Osteoblast (primary cell): ENCODE data around the gene STK40. TPM values are rescaled to one million over a fixed set of nuclear protein-coding genes. Genes with fewer than 3 reads are reported as not detected.

Experiments used
- DNase-seq: peaks from one replicate; pipeline ENCODE4 v3.0.0; 2011; ENCODE audit warnings: low spot score, mixed read lengths; ENCODE audit not compliant: insufficient read length; ENCODE audit errors: missing footprints
- H2AFZ ChIP-seq: 2 replicates; pipeline ENCODE4 v1.6.0; 2011; ENCODE audit warnings: mild to moderate bottlenecking, low read length
- H3K27ac ChIP-seq: 2 replicates; pipeline ENCODE4 v1.5.1; 2011; ENCODE audit warnings: mild to moderate bottlenecking, low read depth, low read length, moderate library complexity
- H3K27me3 ChIP-seq: 2 replicates; pipeline ENCODE4 v1.6.0; 2012; ENCODE audit warnings: mild to moderate bottlenecking, control low read depth, inconsistent platforms, low read length, moderate library complexity; ENCODE audit not compliant: insufficient read depth
- H3K36me3 ChIP-seq: 2 replicates; pipeline ENCODE4 v1.5.1; 2011; ENCODE audit warnings: mild to moderate bottlenecking, low read length, control low read depth, moderate library complexity; ENCODE audit not compliant: insufficient read depth
- H3K4me1 ChIP-seq: 2 replicates; pipeline ENCODE4 v1.5.1; 2011; ENCODE audit warnings: mild to moderate bottlenecking, low read length, control low read depth, moderate library complexity; ENCODE audit not compliant: insufficient read depth
- H3K4me2 ChIP-seq: 2 replicates; pipeline ENCODE4 v1.6.0; 2011; ENCODE audit warnings: mild to moderate bottlenecking, low read length; ENCODE audit not compliant: insufficient read depth
- H3K4me3 ChIP-seq: fragments of 200-600 bp; sonication (generic); 3 replicates; pipeline ENCODE4 v1.5.1; 2012; ENCODE audit warnings: mild to moderate bottlenecking, low read length, inconsistent platforms; ENCODE audit not compliant: insufficient read depth
- H3K79me2 ChIP-seq: 2 replicates; pipeline ENCODE4 v1.6.0; 2012; ENCODE audit warnings: mild to moderate bottlenecking, low read length, control low read depth, inconsistent platforms; ENCODE audit not compliant: insufficient read depth
- H3K9me3 ChIP-seq: 2 replicates; pipeline ENCODE4 v1.5.1; 2011; ENCODE audit warnings: low read depth, low read length, control low read depth
- H4K20me1 ChIP-seq: 2 replicates; pipeline ENCODE4 v1.6.0; 2012; ENCODE audit warnings: mild to moderate bottlenecking, low read length, control low read depth; ENCODE audit not compliant: insufficient read depth
- total RNA-seq: library from RNA; depleted of rRNA; stranded (reverse); fragments of >200 nt; gene quantifications from 2 replicates; pipeline ENCODE4 v1.2.3, GENCODE V29; 2012
- TF ChIP-seq, protein P1 (sequence below): IDR thresholded peaks from 2 replicates; pipeline ENCODE4 v1.5.1; 2011; ENCODE audit warnings: mild to moderate bottlenecking, low read depth, low read length, moderate library complexity; ENCODE audit errors: extremely low read depth

Gene STK40
- total RNA-seq, 1 donor = 11.9 TPM

DNA sequence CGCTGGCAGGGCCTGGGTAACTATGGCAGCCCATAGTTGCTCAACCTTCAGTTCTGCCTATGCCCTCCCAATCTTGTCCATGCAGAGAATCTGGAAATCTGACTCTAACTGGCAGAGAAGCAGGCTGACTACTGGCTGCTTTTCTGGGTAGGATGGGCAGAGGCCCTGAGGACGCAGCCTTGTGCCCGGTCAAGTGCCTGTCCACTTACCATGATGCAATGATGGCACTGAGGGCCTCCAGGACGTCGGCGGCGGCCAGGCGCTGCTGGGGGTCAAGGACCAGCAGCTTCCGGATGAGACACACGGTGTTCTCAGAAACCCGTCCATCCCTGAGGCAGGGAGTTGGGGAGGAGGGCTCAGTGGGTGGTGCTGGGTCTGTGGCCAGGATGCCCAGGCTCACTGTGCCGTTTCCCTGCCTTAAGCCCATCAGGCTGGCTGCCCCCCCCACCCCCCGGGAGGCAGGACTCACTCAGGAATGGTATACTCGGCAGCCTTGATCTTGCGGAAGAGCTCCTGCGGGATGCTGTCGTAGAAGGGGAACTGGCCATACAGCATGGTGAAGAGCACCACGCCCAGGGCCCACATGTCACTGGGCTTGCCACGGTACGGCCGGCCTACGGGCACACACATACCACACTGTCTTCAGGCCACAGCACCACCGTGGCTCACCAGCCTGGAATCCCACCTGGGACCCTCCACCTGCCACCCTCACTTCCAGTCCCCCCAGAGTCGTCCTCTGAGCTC, 41.9 kb downstream of the STK40 start:
- Histone ChIP-seq H4K20me1 (no peaks in the 10 kb centered on the region), H3K79me2 (peaks cover 2% of the 10 kb centered on the region), H3K9me3 (no peaks in the 10 kb centered on the region), H3K27ac (peak overlapping the region; percentile 66), H3K4me3 (no peak overlapping the region), H3K27me3 (no peaks in the 10 kb centered on the region), H2AFZ (no peak overlapping the region), H3K36me3 (peaks cover 48% of the 10 kb centered on the region), H3K4me2 (no peak overlapping the region), H3K4me1 (peaks cover 12% of the 10 kb centered on the region)
- no peak for DNase-seq
- TF ChIP-seq, protein P1, sequence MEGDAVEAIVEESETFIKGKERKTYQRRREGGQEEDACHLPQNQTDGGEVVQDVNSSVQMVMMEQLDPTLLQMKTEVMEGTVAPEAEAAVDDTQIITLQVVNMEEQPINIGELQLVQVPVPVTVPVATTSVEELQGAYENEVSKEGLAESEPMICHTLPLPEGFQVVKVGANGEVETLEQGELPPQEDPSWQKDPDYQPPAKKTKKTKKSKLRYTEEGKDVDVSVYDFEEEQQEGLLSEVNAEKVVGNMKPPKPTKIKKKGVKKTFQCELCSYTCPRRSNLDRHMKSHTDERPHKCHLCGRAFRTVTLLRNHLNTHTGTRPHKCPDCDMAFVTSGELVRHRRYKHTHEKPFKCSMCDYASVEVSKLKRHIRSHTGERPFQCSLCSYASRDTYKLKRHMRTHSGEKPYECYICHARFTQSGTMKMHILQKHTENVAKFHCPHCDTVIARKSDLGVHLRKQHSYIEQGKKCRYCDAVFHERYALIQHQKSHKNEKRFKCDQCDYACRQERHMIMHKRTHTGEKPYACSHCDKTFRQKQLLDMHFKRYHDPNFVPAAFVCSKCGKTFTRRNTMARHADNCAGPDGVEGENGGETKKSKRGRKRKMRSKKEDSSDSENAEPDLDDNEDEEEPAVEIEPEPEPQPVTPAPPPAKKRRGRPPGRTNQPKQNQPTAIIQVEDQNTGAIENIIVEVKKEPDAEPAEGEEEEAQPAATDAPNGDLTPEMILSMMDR = no peak

DNA sequence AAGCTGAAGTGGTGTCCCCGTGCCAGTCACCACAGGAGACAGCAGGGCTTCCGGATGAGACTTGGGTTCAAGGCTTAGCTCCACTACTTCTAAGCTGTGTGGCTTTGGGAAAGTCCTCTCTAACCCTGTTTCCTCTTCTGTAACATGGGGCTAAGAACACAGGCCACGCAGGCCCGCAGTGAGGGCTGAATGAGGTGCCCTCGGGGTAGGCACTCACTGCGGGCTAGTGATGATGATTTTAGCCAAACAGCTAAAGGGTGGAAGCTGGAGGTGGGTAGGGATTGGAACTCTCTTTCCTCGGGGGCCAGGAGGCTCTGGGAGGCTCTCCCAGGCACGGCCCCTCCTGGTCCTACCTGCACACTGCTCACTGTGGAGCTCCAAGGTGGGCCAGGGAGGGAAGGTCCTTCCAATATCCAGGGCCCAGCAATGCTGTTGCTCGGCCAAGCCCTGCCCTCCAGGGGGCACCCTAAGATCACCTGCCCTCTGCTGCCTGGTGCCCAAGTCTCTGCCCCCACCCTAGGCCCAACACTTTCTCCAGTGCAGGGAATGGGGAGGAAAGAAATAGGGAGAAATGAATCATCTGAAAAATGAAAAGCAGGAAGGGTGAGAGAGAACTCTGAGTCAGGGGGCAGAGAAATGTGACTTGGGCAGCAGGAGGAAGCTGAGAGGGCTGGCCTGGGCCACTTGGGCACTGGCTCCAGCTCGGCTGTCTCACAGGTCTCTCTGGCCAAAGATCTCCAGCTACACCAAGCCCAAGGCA, 43.1 kb downstream of the STK40 start:
- no peaks in the 10 kb centered on the region for H3K27me3 ChIP-seq
- H3K27ac ChIP-seq = peak overlapping the region; percentile 66
- no peak overlapping the region for H3K4me2 ChIP-seq
- H2AFZ ChIP-seq = no peak overlapping the region
- no peaks in the 10 kb centered on the region for H3K9me3 ChIP-seq
- H3K79me2 ChIP-seq = peaks cover 2% of the 10 kb centered on the region
- TF ChIP-seq, protein P1 = peak; percentile 81
- DNase-seq = peak; percentile 97
- H3K36me3 ChIP-seq = peaks cover 37% of the 10 kb centered on the region
- no peak overlapping the region for H3K4me3 ChIP-seq
- H3K4me1 ChIP-seq = peaks cover 12% of the 10 kb centered on the region
- no peaks in the 10 kb centered on the region for H4K20me1 ChIP-seq

DNA sequence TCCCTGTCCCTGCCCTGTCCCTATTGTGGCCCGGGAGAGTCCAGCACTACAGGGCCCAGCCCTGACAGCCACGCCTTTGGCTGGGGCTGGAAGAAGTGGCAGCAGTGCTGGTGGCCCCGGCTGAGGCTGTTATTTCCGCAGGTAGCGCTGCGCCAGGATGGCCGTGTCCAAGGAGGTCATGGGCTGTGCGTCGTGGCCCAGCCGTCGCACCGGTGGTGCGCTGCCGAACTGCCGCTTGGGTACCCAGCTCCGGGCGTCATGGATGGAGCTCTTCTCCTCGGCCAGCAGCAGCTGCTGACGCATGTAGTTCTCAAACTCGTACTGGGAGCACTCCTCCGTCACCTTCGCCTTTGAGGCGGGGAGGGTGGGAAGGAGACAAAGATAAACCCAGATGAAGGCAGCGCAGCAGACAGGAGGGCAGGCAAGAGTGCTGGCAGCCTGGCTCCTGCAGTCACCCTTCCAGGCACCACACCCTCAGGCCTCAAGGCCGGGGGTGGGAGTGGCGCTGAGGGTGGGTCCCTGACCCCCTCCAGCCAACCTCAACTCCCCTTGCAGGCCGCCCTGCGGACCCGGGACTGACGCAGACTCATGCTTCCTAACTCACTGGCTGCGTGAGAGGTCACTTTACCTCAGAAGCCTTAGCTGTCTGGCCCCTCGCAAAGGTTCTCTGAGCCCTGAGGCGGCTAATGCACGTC, 44.0 kb downstream of the STK40 start:
- TF ChIP-seq, protein P1 = no peak
- H3K27me3 ChIP-seq = no peaks in the 10 kb centered on the region
- no peaks in the 10 kb centered on the region for H3K79me2 ChIP-seq
- H3K4me1 ChIP-seq = peaks cover 12% of the 10 kb centered on the region
- H3K4me2 ChIP-seq = no peak overlapping the region
- DNase-seq = no peak
- H4K20me1 ChIP-seq = no peaks in the 10 kb centered on the region
- peaks cover 31% of the 10 kb centered on the region for H3K36me3 ChIP-seq
- H3K4me3 ChIP-seq = no peak overlapping the region
- H2AFZ ChIP-seq = no peak overlapping the region
- no peak overlapping the region for H3K27ac ChIP-seq
- H3K9me3 ChIP-seq = no peaks in the 10 kb centered on the region
